ENCODE data around the gene NPVF. TPM values are rescaled to one million over a fixed set of nuclear protein-coding genes. Genes with fewer than 3 reads are reported as not detected.

NPVF gene, protein sequence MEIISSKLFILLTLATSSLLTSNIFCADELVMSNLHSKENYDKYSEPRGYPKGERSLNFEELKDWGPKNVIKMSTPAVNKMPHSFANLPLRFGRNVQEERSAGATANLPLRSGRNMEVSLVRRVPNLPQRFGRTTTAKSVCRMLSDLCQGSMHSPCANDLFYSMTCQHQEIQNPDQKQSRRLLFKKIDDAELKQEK
- not detected for total RNA-seq
- long read RNA-seq, donor 1 = 0 reads
- long read RNA-seq, donor 2 = 0 reads

DNA sequence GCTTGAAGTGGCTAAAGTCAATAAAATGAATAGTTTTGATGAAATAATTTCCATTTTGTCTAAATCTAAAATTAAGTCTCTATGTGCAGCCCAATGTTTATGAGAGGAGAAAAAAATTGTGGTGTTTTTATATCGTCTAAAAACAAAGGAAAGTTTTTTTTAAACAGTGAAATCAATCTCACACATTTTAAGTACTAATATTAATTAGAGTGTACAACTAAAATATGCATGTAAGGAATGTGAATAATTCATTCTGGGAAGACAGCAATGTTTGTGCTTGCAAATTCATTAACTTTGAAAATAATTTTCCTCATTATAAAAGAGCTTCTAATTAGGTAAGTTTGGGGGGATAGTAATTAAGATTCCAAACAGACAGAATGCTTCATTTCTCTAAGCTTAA, at the start of gene NPVF:
Gene NPVF (minus strand): TSS at position 101 of the 400 bp plus-strand sequence. CDS start 47 bp downstream, at position 54.
- TF ChIP-seq, protein P1, sequence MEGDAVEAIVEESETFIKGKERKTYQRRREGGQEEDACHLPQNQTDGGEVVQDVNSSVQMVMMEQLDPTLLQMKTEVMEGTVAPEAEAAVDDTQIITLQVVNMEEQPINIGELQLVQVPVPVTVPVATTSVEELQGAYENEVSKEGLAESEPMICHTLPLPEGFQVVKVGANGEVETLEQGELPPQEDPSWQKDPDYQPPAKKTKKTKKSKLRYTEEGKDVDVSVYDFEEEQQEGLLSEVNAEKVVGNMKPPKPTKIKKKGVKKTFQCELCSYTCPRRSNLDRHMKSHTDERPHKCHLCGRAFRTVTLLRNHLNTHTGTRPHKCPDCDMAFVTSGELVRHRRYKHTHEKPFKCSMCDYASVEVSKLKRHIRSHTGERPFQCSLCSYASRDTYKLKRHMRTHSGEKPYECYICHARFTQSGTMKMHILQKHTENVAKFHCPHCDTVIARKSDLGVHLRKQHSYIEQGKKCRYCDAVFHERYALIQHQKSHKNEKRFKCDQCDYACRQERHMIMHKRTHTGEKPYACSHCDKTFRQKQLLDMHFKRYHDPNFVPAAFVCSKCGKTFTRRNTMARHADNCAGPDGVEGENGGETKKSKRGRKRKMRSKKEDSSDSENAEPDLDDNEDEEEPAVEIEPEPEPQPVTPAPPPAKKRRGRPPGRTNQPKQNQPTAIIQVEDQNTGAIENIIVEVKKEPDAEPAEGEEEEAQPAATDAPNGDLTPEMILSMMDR (IDR thresholded peaks at IDR 0.05) = no peak
- H3K4me3 ChIP-seq = no peak within 1 kb of the TSS
- H3K9me3 ChIP-seq = no peaks in the 10 kb centered on the region
- intact Hi-C loops (cut with DNase I, micrococcal nuclease) = no loop called here
- H3K4me1 ChIP-seq (ENCODE audit: low read depth) = no peaks in the 10 kb centered on the region
- no peaks in the 10 kb centered on the region for H3K36me3 ChIP-seq (ENCODE audit: low read depth)
- no peak for DNase-seq
- no peak for ATAC-seq

DNA sequence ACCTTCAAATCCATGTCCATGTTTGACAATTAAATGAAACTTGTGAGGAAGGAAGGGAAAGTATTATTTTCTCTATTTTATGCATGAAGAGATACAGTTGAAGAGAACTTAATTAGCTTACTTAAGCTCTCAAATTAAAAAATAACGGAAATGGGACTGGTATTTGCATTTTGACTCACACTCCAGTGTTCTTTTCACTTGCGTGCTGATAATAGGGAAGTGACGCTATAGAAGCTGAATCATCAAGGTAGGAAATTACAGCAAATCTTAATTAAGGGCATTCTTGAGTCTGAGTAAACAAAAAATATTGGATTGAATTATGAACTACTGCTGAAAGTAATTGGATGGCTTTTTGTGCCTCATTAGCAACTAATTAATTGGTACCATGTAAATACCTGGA, 44.0 kb upstream of the NPVF start:
- intact Hi-C loops (cut with DNase I, micrococcal nuclease) = no loop called here
- no peak overlapping the region for H3K4me3 ChIP-seq

DNA sequence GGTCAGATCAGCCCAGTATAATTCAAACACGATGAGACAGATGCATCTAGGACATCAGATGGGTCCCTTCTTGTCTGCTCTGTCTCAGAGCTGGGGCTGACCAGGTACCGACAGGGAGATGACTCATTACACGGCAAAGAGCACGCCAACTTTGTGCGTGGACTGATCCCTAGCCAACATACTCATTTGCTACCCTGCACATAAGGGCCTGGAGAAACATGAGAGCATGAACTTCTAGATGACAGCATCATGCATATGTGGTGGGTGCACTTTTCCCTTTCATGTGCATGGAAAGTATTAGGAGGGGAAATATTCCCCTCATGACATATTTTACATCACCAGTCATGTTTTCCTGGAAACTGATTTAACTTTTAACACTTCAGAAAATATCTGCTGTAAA, 35.1 kb upstream of the NPVF start:
- no peak for DNase-seq
- ATAC-seq = no peak
- Histone ChIP-seq H3K4me3 (no peak overlapping the region), H3K4me1 (ENCODE audit: low read depth) (peaks cover 19% of the 10 kb centered on the region), H3K9me3 (no peaks in the 10 kb centered on the region), H3K36me3 (ENCODE audit: low read depth) (no peaks in the 10 kb centered on the region)
- TF ChIP-seq, protein P1 (IDR thresholded peaks at IDR 0.05) = no peak
- intact Hi-C loops (cut with DNase I, micrococcal nuclease) = loop anchor here in 1 of 2 donors (5.0 kb wide), 1 partner anchor 124 kb away; no protein-coding TSS in a partner anchor

More for the DNA sequence above, 44.0 kb upstream of the NPVF start:
- TF ChIP-seq, protein P1 (IDR thresholded peaks at IDR 0.05) = no peak
- DNase-seq = no peak
- H3K9me3 ChIP-seq = no peaks in the 10 kb centered on the region
- no peak for ATAC-seq
- H3K36me3 ChIP-seq (ENCODE audit: low read depth) = no peaks in the 10 kb centered on the region
- H3K4me1 ChIP-seq (ENCODE audit: low read depth) = no peaks in the 10 kb centered on the region

DNA sequence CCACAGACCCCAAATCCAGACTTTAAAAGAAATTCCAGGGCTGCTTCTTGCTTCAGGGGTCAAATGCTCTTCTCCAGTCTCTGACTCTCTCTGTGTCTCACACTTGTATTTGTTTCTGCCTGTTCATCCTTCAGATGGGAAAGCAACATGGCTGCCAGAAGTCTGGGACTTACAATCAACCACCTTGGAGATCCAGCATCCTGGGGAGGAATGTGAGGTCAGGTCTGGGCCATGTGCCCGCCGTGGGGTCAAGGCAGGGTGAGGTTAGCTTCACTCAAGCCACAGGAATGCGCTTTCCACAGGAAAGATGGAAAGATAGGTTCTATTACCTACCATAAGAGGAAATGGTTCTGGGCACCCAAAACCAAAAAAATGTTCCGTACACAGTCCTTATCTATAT, 34.3 kb upstream of the NPVF start:
- Histone ChIP-seq H3K4me1 (ENCODE audit: low read depth) (peaks cover 19% of the 10 kb centered on the region), H3K9me3 (no peaks in the 10 kb centered on the region), H3K36me3 (ENCODE audit: low read depth) (no peaks in the 10 kb centered on the region), H3K4me3 (no peak overlapping the region)
- ATAC-seq (no peak), DNase-seq (no peak)
- TF ChIP-seq, protein P1 (IDR thresholded peaks at IDR 0.05) = no peak
- intact Hi-C loops (cut with DNase I, micrococcal nuclease) = loop anchor here in 1 of 2 donors (5.0 kb wide), 1 partner anchor 125 kb away; no protein-coding TSS in a partner anchor

DNA sequence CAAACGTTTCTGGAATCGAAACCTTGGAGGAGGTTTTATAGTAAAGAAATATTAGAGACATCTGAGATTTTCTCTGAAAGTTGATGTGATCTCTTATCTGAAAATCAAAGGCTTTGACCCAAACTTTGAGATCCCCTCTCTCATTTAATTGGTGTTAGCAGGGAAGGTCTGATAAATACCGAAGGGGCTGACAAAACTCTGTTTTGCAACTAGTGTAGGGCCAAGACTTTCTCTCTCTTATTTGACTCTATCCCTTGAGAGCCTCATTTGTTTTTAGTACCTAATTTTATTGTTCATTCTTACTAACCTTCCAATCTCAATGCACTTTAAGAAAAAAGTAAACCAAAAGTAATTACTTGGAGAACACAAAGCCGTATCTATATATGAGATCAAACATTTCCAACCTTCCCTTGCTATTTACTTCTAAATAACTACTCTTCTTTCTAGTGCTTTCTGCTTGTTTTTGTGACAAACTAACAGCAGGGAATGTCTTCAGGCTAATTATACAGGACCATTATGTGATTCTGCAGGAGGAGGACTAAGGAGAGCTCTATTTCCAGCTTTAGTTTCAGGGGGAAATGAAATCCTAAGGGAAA, 33.4 kb upstream of the NPVF start:
- Histone ChIP-seq H3K36me3 (ENCODE audit: low read depth) (no peaks in the 10 kb centered on the region), H3K4me1 (ENCODE audit: low read depth) (peaks cover 19% of the 10 kb centered on the region), H3K4me3 (no peak overlapping the region), H3K9me3 (no peaks in the 10 kb centered on the region)
- DNase-seq (no peak), ATAC-seq (no peak)
- intact Hi-C loops (cut with DNase I, micrococcal nuclease) = loop anchor here (2.0 to 5.0 kb wide), 2 partner anchors 126 to 127 kb away; no protein-coding TSS in a partner anchor
- TF ChIP-seq, protein P1 (IDR thresholded peaks at IDR 0.05) = no peak
